ENCODE measurements around the gene ELFN2. TPM values are rescaled to one million over a fixed set of nuclear protein-coding genes. Genes with fewer than 3 reads are reported as not detected.

The ELFN2 gene
- total RNA-seq, 1 experiment from 2014 or later: 2.8 TPM

DNA sequence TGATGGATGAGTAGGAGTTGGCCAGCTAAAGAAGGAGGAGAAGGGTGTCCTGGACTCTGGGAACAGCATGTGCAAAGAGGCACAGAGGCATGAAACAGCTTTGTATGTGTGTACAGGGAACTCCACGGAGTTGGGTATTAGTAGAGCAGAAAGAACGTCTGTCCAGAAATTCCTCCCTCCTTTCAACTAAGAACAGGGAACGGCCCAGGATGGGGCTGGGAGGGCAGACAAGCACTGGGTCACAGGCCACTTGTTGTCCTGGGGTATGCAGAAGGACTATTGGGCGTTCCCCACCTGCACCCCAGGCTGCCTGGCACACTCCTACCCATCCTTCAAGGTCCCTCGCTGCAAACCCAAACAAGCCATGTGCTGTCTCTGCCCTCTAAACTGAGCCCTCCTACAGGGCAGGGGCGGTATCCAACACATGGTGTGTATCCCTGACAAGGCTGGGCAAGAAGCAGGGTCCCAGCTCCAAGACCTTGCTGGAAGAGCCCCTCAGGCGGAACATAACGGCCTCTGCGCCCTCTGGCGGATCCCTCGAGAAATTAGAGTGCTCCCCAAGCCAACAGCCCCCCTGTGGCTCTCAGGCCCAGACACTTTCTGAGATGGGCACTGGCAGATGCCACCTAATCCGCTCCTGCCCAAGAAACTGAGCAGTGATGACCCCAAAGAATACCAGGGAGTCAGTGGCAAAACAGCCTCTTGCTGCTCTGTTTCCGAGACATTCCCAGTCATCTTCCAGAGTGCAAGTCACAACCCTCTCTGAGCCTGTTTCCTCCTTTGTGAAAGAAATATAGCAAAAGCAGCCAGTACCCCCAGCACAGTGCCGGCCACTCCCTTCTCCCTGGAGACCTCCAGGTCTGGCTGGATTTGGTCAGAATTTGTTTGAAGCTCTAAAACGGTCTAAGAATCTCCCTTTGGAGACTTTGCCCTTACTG is 1.6 kb upstream of the ELFN2 start:
- CTCF ChIA-PET: interaction anchor here (1.0 to 2.4 kb wide), 6 partner anchors 9 to 175 kb away, joined by 3 to 9 read pairs (median 4); no protein-coding TSS in a partner anchor
- Mint-ChIP-seq H3K9me3 (ENCODE audit: low read depth, unreplicated experiment) (no peaks in the 10 kb centered on the region), H3K4me1 (ENCODE audit: low read depth, unreplicated experiment) (peaks cover 35% of the 10 kb centered on the region), H3K27ac (ENCODE audit: unreplicated experiment) (no peak overlapping the region), H3K27me3 (ENCODE audit: unreplicated experiment) (peaks cover 51% of the 10 kb centered on the region), H3K4me3 (ENCODE audit: low read depth, unreplicated experiment) (no peak overlapping the region), H3K36me3 (ENCODE audit: insufficient read depth, unreplicated experiment) (peaks cover 35% of the 10 kb centered on the region)
- peak; percentile 65 for DNase-seq
- intact Hi-C loops (cut with micrococcal nuclease; ENCODE audit: unreplicated experiment): loop anchor here (1.0 to 2.0 kb wide), 2 partner anchors 28 to 112 kb away; no protein-coding TSS in a partner anchor
- TF ChIP-seq, protein P1, sequence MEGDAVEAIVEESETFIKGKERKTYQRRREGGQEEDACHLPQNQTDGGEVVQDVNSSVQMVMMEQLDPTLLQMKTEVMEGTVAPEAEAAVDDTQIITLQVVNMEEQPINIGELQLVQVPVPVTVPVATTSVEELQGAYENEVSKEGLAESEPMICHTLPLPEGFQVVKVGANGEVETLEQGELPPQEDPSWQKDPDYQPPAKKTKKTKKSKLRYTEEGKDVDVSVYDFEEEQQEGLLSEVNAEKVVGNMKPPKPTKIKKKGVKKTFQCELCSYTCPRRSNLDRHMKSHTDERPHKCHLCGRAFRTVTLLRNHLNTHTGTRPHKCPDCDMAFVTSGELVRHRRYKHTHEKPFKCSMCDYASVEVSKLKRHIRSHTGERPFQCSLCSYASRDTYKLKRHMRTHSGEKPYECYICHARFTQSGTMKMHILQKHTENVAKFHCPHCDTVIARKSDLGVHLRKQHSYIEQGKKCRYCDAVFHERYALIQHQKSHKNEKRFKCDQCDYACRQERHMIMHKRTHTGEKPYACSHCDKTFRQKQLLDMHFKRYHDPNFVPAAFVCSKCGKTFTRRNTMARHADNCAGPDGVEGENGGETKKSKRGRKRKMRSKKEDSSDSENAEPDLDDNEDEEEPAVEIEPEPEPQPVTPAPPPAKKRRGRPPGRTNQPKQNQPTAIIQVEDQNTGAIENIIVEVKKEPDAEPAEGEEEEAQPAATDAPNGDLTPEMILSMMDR (IDR thresholded peaks at IDR 0.05; ENCODE audit: unreplicated experiment): peak; percentile 92
- no TSS peak for BruUV-seq (replicated peaks)

- no peak overlapping the region for H3K27ac Mint-ChIP-seq (ENCODE audit: unreplicated experiment)
- no TSS peak for BruUV-seq (replicated peaks)
- H3K36me3 Mint-ChIP-seq (ENCODE audit: insufficient read depth, unreplicated experiment): peaks cover 35% of the 10 kb centered on the region
- CTCF ChIA-PET: interaction anchor here (1.0 to 2.4 kb wide), 6 partner anchors 8 to 174 kb away, joined by 3 to 9 read pairs (median 4); no protein-coding TSS in a partner anchor
- H3K9me3 Mint-ChIP-seq (ENCODE audit: low read depth, unreplicated experiment): no peaks in the 10 kb centered on the region
- H3K27me3 Mint-ChIP-seq (ENCODE audit: unreplicated experiment): peaks cover 52% of the 10 kb centered on the region
- no peak for DNase-seq
- peaks cover 35% of the 10 kb centered on the region for H3K4me1 Mint-ChIP-seq (ENCODE audit: low read depth, unreplicated experiment)
- intact Hi-C loops (cut with micrococcal nuclease; ENCODE audit: unreplicated experiment): loop anchor here (2.0 kb wide), 1 partner anchor 111 kb away; no protein-coding TSS in a partner anchor
- TF ChIP-seq, protein P1 (IDR thresholded peaks at IDR 0.05; ENCODE audit: unreplicated experiment): no peak
- H3K4me3 Mint-ChIP-seq (ENCODE audit: low read depth, unreplicated experiment): peak overlapping the region; percentile 87
Observed at GRCh38 chr22:37427711-37428635, 694 bp upstream of the ELFN2 start.

DNA sequence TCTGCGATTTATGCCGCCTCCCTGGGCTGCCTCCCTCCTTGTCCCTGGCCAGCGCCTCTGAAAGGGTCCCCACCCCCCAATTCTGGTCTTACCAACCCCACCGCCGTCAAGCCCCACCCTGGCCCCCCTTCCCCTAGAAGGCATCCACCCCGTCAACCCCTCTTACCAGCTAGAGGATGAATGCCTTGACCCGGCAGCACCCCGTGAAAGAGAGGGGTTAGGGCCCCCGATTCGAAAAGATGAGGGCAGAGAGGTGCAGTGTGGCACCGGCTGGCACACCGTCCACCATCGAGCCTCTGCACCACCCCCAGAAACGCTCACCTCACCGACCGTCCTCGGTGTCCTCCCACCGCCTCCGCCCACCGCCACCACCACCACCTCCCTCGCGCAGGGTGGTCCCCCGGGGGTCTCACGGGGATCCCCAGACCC is 559 bp downstream of the ELFN2 start:
- Mint-ChIP-seq H3K9me3 (ENCODE audit: low read depth, unreplicated experiment) (no peaks in the 10 kb centered on the region), H3K27me3 (ENCODE audit: unreplicated experiment) (peaks cover 57% of the 10 kb centered on the region), H3K4me1 (ENCODE audit: low read depth, unreplicated experiment) (peaks cover 23% of the 10 kb centered on the region), H3K36me3 (ENCODE audit: insufficient read depth, unreplicated experiment) (peaks cover 27% of the 10 kb centered on the region), H3K27ac (ENCODE audit: unreplicated experiment) (no peak overlapping the region), H3K4me3 (ENCODE audit: low read depth, unreplicated experiment) (peak overlapping the region; percentile 87)
- TF ChIP-seq, protein P1 (IDR thresholded peaks at IDR 0.05; ENCODE audit: unreplicated experiment): no peak
- intact Hi-C loops (cut with micrococcal nuclease; ENCODE audit: unreplicated experiment): no loop called here
- DNase-seq: no peak
- CTCF ChIA-PET: interaction anchor here (0.6 kb wide), 1 partner anchor 179 kb away, joined by 3 read pairs; no protein-coding TSS in a partner anchor
- BruUV-seq (replicated peaks): no TSS peak
